Neural progenitor cell (in vitro differentiated cells): Measurements from ENCODE around the gene ZFP36L2.

Experiments used
- CTCF ChIP-seq: fragments of 200-600 bp; sonication (generic); IDR thresholded peaks from 2 replicates; pipeline ENCODE4 v1.5.1; 2017; ENCODE audit warnings: antibody characterized with exemption, mild to moderate bottlenecking
- EZH2 ChIP-seq: fragments of 200-600 bp; sonication (generic); IDR thresholded peaks from 2 replicates; pipeline ENCODE4 v1.6.1; 2017; ENCODE audit warnings: antibody characterized with exemption, mild to moderate bottlenecking, moderate library complexity

DNA sequence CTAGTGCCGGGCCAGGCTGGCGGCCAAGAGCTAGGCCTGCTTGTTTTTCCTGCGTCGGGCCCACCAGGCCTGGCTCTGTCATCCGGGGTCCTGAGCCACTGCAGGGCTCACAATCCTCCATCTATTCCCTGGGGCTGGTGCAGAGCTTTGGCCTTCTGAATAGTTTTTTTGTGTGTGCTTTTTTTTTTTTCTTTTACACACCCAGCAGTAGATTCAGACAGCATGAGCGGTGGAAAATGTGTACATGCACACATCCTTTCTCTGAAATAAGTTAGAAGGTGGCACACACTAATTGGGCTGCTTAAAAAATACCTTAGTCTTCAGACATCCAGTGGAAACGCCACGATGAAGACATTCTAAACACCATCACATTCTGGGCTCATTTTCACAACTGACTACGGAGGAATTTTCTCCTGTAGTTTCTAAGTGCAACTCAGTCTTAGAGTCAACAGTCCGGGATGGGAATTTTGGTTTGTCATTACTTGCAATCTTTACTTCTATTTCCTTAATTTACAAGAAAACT is 6.1 kb downstream of the ZFP36L2 start:
- no peak for TF ChIP-seq CTCF
- no peak for TF ChIP-seq EZH2
